ENCODE measurements around the gene CERS6. TPM values are rescaled to one million over a fixed set of nuclear protein-coding genes. Genes with fewer than 3 reads are reported as not detected.

Gene CERS6
- total RNA-seq, 1 donor from 2014 or later, result 21.8 TPM

DNA sequence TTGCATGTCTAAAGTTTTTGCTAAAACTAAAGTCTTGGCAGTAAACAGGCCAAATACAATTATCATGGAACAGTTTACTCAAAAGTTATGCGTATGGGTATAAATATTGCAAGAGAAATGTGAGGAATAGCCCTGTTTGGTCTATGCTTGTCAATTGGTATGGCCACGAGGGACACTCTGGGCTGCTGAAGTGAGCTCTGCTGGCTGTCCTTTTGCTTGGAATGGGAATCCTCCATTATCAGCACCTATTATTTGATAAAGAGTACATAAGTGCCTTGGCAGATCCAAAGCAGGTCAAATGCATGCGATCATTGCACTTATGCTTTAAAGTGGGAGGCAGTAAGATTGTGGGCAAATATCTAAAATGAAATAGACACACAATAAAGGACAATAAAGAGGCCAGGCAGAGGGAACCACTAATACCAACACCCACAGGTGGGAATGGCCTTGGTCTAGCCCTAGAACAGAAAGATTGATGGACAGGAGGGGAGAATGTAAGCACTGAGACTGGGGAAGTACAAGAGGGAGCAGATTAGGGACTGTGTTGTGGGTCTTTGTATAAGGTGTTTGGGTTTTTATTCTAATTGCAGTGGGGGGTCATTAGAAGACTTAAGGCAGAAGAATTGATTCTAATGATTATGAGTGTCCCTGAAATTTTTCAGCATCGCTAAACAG lies 286.3 kb downstream of the CERS6 start:
- H3K9me3 ChIP-seq, result no peaks in the 10 kb centered on the region
- intact Hi-C loops (cut with DNase I), result no loop called here
- H3K4me1 ChIP-seq, result no peaks in the 10 kb centered on the region
- no peak for DNase-seq
- TF ChIP-seq, protein P1, sequence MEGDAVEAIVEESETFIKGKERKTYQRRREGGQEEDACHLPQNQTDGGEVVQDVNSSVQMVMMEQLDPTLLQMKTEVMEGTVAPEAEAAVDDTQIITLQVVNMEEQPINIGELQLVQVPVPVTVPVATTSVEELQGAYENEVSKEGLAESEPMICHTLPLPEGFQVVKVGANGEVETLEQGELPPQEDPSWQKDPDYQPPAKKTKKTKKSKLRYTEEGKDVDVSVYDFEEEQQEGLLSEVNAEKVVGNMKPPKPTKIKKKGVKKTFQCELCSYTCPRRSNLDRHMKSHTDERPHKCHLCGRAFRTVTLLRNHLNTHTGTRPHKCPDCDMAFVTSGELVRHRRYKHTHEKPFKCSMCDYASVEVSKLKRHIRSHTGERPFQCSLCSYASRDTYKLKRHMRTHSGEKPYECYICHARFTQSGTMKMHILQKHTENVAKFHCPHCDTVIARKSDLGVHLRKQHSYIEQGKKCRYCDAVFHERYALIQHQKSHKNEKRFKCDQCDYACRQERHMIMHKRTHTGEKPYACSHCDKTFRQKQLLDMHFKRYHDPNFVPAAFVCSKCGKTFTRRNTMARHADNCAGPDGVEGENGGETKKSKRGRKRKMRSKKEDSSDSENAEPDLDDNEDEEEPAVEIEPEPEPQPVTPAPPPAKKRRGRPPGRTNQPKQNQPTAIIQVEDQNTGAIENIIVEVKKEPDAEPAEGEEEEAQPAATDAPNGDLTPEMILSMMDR (IDR thresholded peaks at IDR 0.05), result no peak
- no peaks in the 10 kb centered on the region for H3K36me3 ChIP-seq
- ATAC-seq, result no peak
- no peaks in the 10 kb centered on the region for H3K27me3 ChIP-seq (ENCODE audit: low read depth)
- H3K4me3 ChIP-seq, result no peak overlapping the region
- H3K27ac ChIP-seq, result no peak overlapping the region

DNA sequence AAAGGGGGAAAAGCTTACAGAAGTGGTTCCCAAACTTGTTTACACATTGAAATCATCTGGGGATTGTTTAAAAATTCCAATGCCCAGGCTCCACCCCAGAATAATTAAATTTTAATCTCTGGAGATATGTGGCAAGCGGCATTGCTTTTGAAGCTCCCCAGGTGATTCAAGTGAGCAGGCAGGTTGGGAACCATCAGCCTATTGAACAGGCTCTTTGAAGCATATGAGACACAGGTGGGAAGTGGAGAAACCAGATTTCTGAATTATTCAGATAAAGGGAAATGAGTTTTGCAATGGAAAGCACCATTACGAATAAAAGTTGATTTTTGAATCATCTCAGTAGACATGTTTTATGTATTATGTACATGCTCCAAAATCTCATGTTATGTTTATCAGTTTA lies 288.8 kb downstream of the CERS6 start:
- TF ChIP-seq, protein P1 (IDR thresholded peaks at IDR 0.05), result no peak
- intact Hi-C loops (cut with DNase I), result no loop called here
- Histone ChIP-seq H3K4me3 (no peak overlapping the region), H3K27me3 (ENCODE audit: low read depth) (no peaks in the 10 kb centered on the region), H3K27ac (no peak overlapping the region), H3K9me3 (no peaks in the 10 kb centered on the region), H3K4me1 (no peaks in the 10 kb centered on the region), H3K36me3 (no peaks in the 10 kb centered on the region)
- DNase-seq, result no peak
- no peak for ATAC-seq

DNA sequence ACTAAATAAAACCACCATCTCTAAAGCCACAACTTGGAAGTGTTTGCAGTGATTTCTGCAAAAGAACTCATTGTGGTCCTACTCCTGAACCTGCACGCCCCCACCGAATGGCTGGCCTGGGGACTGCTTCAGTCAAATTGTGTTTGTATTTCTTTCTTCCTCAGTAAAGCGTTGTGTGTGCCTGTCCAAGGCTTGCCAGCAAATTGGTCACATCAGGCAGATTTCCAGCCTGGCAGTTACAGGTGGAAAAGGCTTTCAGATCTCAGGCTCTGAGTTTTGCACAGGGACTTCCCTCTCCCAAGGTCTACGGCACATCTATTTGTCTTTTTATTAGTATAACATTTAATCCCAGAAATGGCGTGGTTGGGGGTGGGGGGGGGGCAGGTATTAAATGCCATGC lies 292.4 kb downstream of the CERS6 start:
- TF ChIP-seq, protein P1 (IDR thresholded peaks at IDR 0.05), result no peak
- no peak for DNase-seq

DNA sequence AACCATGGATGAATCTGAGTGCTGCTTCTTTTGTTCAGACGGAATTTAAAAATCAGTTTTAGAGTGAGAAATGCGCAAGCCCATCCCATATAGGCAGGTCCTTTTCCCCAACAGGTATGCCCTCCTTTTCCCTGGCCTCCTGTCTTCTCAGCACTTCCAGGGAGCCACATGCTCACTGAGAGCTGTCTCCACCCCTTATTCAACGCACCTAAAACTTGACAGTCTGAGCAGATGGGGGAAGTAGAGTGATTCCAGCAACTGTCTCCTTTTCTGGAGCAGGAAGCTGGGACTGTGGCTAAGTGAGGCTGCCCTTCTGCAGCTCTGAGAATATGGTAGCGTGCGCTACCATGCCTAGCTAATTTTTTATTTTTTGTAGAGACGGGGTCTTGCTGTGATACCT lies 293.2 kb downstream of the CERS6 start:
- Histone ChIP-seq H3K4me1 (no peaks in the 10 kb centered on the region), H3K27me3 (ENCODE audit: low read depth) (no peaks in the 10 kb centered on the region), H3K9me3 (no peaks in the 10 kb centered on the region), H3K4me3 (no peak overlapping the region), H3K27ac (no peak overlapping the region), H3K36me3 (no peaks in the 10 kb centered on the region)
- TF ChIP-seq, protein P1 (IDR thresholded peaks at IDR 0.05), result no peak
- ATAC-seq, result no peak
- intact Hi-C loops (cut with DNase I), result no loop called here
- no peak for DNase-seq

More for the DNA sequence above, 292.4 kb downstream of the CERS6 start:
- Histone ChIP-seq H3K4me3 (no peak overlapping the region), H3K9me3 (no peaks in the 10 kb centered on the region), H3K27ac (no peak overlapping the region), H3K36me3 (no peaks in the 10 kb centered on the region), H3K27me3 (ENCODE audit: low read depth) (no peaks in the 10 kb centered on the region), H3K4me1 (no peaks in the 10 kb centered on the region)
- no peak for ATAC-seq
- intact Hi-C loops (cut with DNase I), result no loop called here

DNA sequence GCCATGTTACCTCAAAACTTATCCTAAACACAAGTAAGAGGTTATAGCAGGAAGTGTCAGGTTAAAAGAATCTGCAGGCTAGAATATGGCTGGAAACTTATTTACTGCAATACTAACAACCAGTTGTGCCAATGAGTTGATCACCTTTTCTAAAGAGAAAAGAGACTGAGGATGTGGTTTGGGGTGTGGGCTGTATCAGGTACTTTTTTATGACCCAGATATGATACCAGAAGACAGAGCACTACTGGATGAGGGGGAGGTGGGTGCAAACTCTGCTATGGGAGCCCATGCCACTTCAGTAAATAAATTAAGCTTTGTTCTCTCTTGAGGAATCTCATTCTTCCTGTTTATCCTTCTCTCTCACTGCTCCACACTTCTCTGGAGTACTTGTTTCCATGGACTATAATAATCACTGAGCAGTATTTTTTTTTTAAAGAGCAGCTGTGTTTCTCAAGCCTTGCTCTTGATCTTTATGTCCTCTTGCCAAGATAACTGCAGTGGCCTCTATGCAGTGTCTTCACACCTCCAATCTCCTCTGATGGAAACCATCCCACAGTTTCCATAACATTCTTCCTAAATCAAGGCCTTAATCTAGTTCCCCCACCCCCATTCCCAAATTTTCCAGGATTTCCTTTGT lies 295.1 kb downstream of the CERS6 start:
- intact Hi-C loops (cut with DNase I), result no loop called here
- peak in 1 of 2 donors; percentile 34 for ATAC-seq

More for the DNA sequence above, 295.1 kb downstream of the CERS6 start:
- H3K4me3 ChIP-seq, result no peak overlapping the region
- H3K27me3 ChIP-seq (ENCODE audit: low read depth), result no peaks in the 10 kb centered on the region
- H3K4me1 ChIP-seq, result no peaks in the 10 kb centered on the region
- no peaks in the 10 kb centered on the region for H3K9me3 ChIP-seq
- DNase-seq, result no peak
- no peak overlapping the region for H3K27ac ChIP-seq
- H3K36me3 ChIP-seq, result no peaks in the 10 kb centered on the region
- TF ChIP-seq, protein P1 (IDR thresholded peaks at IDR 0.05), result no peak
